Natural killer cell (primary cell): ENCODE data around the gene LASP1. TPM values are rescaled to one million over a fixed set of nuclear protein-coding genes. Genes with fewer than 3 reads are reported as not detected.

ENCODE experiments used
- ATAC-seq, 3 donors: fragments of 150-1000 bp in 2 of 3; fragments of 200-7000 bp in 1 of 3; cut with Tn5 transposase; 1 replicate in 1 of 3; 2 replicates in 2 of 3; pipeline ENCODE4 v1.10.0; 2021; ENCODE audit warnings: mild to moderate bottlenecking in 2 of 3, moderate library complexity in 2 of 3
- DNase-seq, 2 donors: peaks; one replicate each; pipeline versions ENCODE4 v3.0.0 to v3.0.0-alpha.2; 2013 to 2021; ENCODE audit warnings: mixed read lengths in 1 of 2
- H3K27ac ChIP-seq: one replicate; pipeline ENCODE4 v1.5.1; 2013; ENCODE audit warnings: mild to moderate bottlenecking, low read length
- H3K27me3 ChIP-seq: one replicate; pipeline ENCODE4 v1.6.1; 2013; ENCODE audit warnings: low read length; ENCODE audit not compliant: control insufficient read depth, insufficient read depth
- H3K36me3 ChIP-seq: one replicate; pipeline ENCODE4 v1.6.1; 2013; ENCODE audit warnings: low read length; ENCODE audit not compliant: control insufficient read depth, insufficient read depth
- H3K4me1 ChIP-seq: one replicate; pipeline ENCODE4 v1.6.1; 2013; ENCODE audit warnings: low read length; ENCODE audit not compliant: control insufficient read depth, insufficient read depth
- H3K4me3 ChIP-seq: one replicate; pipeline ENCODE4 v1.5.1; 2013; ENCODE audit warnings: low read length
- H3K9me3 ChIP-seq: one replicate; pipeline ENCODE4 v1.6.1; 2013; ENCODE audit warnings: low read length; ENCODE audit not compliant: control insufficient read depth, insufficient read depth
- H3K27ac Mint-ChIP-seq, 2 donors: one replicate each; pipeline ENCODE4 v1.8.0; 2022; ENCODE audit warnings: mild to moderate bottlenecking in 2 of 2, mixed read lengths in 2 of 2, moderate library complexity in 1 of 2
- H3K27me3 Mint-ChIP-seq, 2 donors: one replicate each; pipeline ENCODE4 v1.8.0; 2022; ENCODE audit warnings: low read depth in 2 of 2, mixed read lengths in 2 of 2
- H3K36me3 Mint-ChIP-seq: one replicate; pipeline ENCODE4 v1.8.0; 2022; ENCODE audit warnings: mixed read lengths
- H3K4me1 Mint-ChIP-seq, 2 donors: one replicate each; pipeline ENCODE4 v1.8.0; 2022; ENCODE audit warnings: mixed read lengths in 2 of 2
- H3K4me3 Mint-ChIP-seq: one replicate; pipeline ENCODE4 v1.8.0; 2022; ENCODE audit warnings: mild to moderate bottlenecking, moderate library complexity, mixed read lengths
- H3K9me3 Mint-ChIP-seq, 2 donors: one replicate each; pipeline ENCODE4 v1.8.0; 2022; ENCODE audit warnings: mixed read lengths in 2 of 2
- WGBS: methylation state at CpG from one replicate; pipeline ENCODE4 v1.1.7; 2013; ENCODE audit warnings: missing lambda C conversion rate; ENCODE audit not compliant: insufficient coverage; 5-methylcytosine and 5-hydroxymethylcytosine counted together
- intact Hi-C: fragments of 100-400 bp; cut with micrococcal nuclease; formaldehyde crosslinking; loops from one replicate; pipeline ENCODE4 v1.14.2; 2022
- total RNA-seq, 4 donors: library from RNA; stranded (reverse); fragments of 120-200 nt in 1 of 4; gene quantifications; one replicate each; pipeline versions ENCODE4 v1.2.3 to v1.2.4, GENCODE V29; 2013 to 2022
- TF ChIP-seq, protein P1 (sequence below): fragments of 200-600 bp; IDR thresholded peaks from one replicate; pipeline ENCODE4 v1.8.0; 2022; ENCODE audit warnings: antibody characterized with exemption

The LASP1 gene
- total RNA-seq, 3 donors from 2014 or later (not counting 1 experiment from before 2014, with no cell fraction given), result 293 to 363 (median 340) TPM

GRCh38 chr17:38844261-38844757, 25.5 kb upstream of the LASP1 start:
- Mint-ChIP-seq H3K9me3 (no peaks in the 10 kb centered on the region), H3K4me1 (peaks cover 0 to 10% of the 10 kb centered on the region in 2 donors), H3K4me3 (no peak overlapping the region), H3K27ac (no peak overlapping the region), H3K36me3 (peaks cover 7% of the 10 kb centered on the region), H3K27me3 (no peaks in the 10 kb centered on the region)
- Histone ChIP-seq H3K4me3 (no peak overlapping the region), H3K36me3 (peaks cover 22% of the 10 kb centered on the region), H3K4me1 (peaks cover 6% of the 10 kb centered on the region), H3K27me3 (no peaks in the 10 kb centered on the region), H3K27ac (no peak overlapping the region), H3K9me3 (no peaks in the 10 kb centered on the region)
- intact Hi-C loops, result no loop called here
- no peak for ATAC-seq
- TF ChIP-seq, protein P1, sequence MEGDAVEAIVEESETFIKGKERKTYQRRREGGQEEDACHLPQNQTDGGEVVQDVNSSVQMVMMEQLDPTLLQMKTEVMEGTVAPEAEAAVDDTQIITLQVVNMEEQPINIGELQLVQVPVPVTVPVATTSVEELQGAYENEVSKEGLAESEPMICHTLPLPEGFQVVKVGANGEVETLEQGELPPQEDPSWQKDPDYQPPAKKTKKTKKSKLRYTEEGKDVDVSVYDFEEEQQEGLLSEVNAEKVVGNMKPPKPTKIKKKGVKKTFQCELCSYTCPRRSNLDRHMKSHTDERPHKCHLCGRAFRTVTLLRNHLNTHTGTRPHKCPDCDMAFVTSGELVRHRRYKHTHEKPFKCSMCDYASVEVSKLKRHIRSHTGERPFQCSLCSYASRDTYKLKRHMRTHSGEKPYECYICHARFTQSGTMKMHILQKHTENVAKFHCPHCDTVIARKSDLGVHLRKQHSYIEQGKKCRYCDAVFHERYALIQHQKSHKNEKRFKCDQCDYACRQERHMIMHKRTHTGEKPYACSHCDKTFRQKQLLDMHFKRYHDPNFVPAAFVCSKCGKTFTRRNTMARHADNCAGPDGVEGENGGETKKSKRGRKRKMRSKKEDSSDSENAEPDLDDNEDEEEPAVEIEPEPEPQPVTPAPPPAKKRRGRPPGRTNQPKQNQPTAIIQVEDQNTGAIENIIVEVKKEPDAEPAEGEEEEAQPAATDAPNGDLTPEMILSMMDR, result no peak
- DNase-seq, result no peak
- WGBS, result 84% methylated on average over 13 of the region's 13 CpGs

DNA sequence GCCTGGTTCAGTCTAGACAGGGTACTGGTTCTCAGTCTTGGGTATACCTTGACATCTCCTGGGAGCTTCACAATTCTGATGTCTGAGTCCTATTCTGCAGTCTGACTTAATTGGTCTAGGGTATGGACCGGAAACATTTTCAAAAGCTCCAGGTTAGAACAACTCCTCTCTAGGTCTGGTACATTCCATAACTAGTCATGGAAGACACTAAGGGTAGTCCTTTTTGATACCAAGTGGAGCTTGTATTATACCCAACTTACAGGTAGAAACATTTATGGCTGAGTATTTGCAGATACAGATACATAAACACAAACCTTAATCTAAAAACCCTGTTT, 21.3 kb upstream of the LASP1 start:
- no peak for DNase-seq
- Histone ChIP-seq H3K27me3 (no peaks in the 10 kb centered on the region), H3K9me3 (no peaks in the 10 kb centered on the region), H3K36me3 (peaks cover 52% of the 10 kb centered on the region), H3K4me3 (no peak overlapping the region), H3K4me1 (peaks cover 22% of the 10 kb centered on the region), H3K27ac (no peak overlapping the region)
- H3K4me3 Mint-ChIP-seq, result no peak overlapping the region
- H3K27me3 Mint-ChIP-seq, result no peaks in the 10 kb centered on the region
- peak overlapping the region in 1 of 2 donors; percentile 10 for H3K27ac Mint-ChIP-seq
- peaks cover 34 to 37% of the 10 kb centered on the region in 2 donors for H3K4me1 Mint-ChIP-seq
- TF ChIP-seq, protein P1, result no peak
- H3K9me3 Mint-ChIP-seq, result no peaks in the 10 kb centered on the region
- WGBS, result no CpG with 5 or more reads among the region's 1 CpG
- no peak for ATAC-seq
- intact Hi-C loops, result no loop called here
- peaks cover 23% of the 10 kb centered on the region for H3K36me3 Mint-ChIP-seq

GRCh38 chr17:38848939-38849605, 20.8 kb upstream of the LASP1 start:
- Histone ChIP-seq H3K9me3 (no peaks in the 10 kb centered on the region), H3K4me3 (no peak overlapping the region), H3K36me3 (peaks cover 52% of the 10 kb centered on the region), H3K27me3 (no peaks in the 10 kb centered on the region), H3K4me1 (peaks cover 23% of the 10 kb centered on the region), H3K27ac (no peak overlapping the region)
- 86% methylated on average over 16 of the region's 16 CpGs for WGBS
- intact Hi-C loops, result no loop called here
- H3K27ac Mint-ChIP-seq, result peak overlapping the region; percentile 10 to 21
- ATAC-seq, result no peak
- H3K36me3 Mint-ChIP-seq, result peaks cover 23% of the 10 kb centered on the region
- H3K9me3 Mint-ChIP-seq, result no peaks in the 10 kb centered on the region
- TF ChIP-seq, protein P1, result no peak
- H3K4me3 Mint-ChIP-seq, result no peak overlapping the region
- no peaks in the 10 kb centered on the region for H3K27me3 Mint-ChIP-seq
- peaks cover 40 to 42% of the 10 kb centered on the region in 2 donors for H3K4me1 Mint-ChIP-seq
- DNase-seq, result no peak

DNA sequence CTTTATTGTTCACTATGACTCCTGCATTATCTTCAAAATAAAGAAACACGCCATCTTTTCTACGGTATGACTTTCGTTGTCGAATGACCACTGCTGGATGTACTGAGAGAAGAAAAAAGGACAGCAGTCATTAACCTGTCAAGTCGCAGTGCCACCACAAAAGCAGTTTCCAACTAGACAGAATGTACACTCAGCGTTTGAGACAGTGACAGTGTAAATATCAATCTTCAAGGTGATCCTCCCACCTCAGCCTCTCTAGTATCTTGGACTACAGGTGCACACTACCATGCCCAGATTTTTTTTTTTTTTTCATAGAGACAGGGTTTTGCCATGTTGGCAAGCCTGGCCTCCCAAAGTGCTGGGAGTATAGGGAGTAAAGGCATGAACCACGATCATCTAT, 19.5 kb upstream of the LASP1 start:
- peaks cover 23% of the 10 kb centered on the region for H3K36me3 Mint-ChIP-seq
- peak overlapping the region; percentile 99 for H3K27ac Mint-ChIP-seq
- TF ChIP-seq, protein P1, result no peak
- no peak for DNase-seq
- H3K4me1 Mint-ChIP-seq, result peaks cover 42 to 45% of the 10 kb centered on the region in 2 donors
- intact Hi-C loops, result no loop called here
- Histone ChIP-seq H3K4me1 (peaks cover 29% of the 10 kb centered on the region), H3K27ac (no peak overlapping the region), H3K36me3 (peaks cover 52% of the 10 kb centered on the region), H3K4me3 (no peak overlapping the region), H3K9me3 (no peaks in the 10 kb centered on the region), H3K27me3 (no peaks in the 10 kb centered on the region)
- 89% methylated on average over 6 of the region's 7 CpGs for WGBS
- H3K4me3 Mint-ChIP-seq, result peak overlapping the region; percentile 17
- ATAC-seq, result no peak
- H3K27me3 Mint-ChIP-seq, result no peaks in the 10 kb centered on the region
- H3K9me3 Mint-ChIP-seq, result no peaks in the 10 kb centered on the region
